GM23338 (cell line): Measurements from ENCODE around the gene PGPEP1. TPM values are rescaled to one million over a fixed set of nuclear protein-coding genes. Genes with fewer than 3 reads are reported as not detected.

ENCODE experiments used
- ATAC-seq: fragments of 200-7000 bp; cut with Tn5 transposase; 3 replicates; pipeline ENCODE4 v1.9.1; 2020
- DNase-seq: peaks from one replicate; pipeline ENCODE4 v3.0.0-alpha.2; 2015; ENCODE audit warnings: low spot score
- H2AFZ ChIP-seq: fragments of 200-600 bp; sonication (generic); 2 replicates; pipeline ENCODE4 v1.8.0; 2016; ENCODE audit warnings: antibody characterized with exemption, mild to moderate bottlenecking, moderate library complexity
- H3F3A ChIP-seq: fragments of 200-600 bp; sonication (generic); replicated peaks from 2 replicates; pipeline ENCODE4 v1.8.0; 2017; ENCODE audit warnings: antibody characterized with exemption, mixed run types, low read depth
- H3K27ac ChIP-seq: fragments of 200-600 bp; sonication (generic); 2 replicates; pipeline ENCODE4 v1.6.1; 2016; ENCODE audit warnings: low read depth
- H3K27me3 ChIP-seq: fragments of 200-600 bp; sonication (generic); 2 replicates; pipeline ENCODE4 v1.8.0; 2016; ENCODE audit warnings: mild to moderate bottlenecking, mixed run types, moderate library complexity; ENCODE audit not compliant: insufficient read depth
- H3K36me3 ChIP-seq: fragments of 200-600 bp; sonication (generic); 2 replicates; pipeline ENCODE4 v1.8.0; 2016; ENCODE audit warnings: mild to moderate bottlenecking; ENCODE audit not compliant: insufficient read depth
- H3K4me1 ChIP-seq: fragments of 200-600 bp; sonication (generic); 2 replicates; pipeline ENCODE4 v1.8.0; 2016; ENCODE audit warnings: mild to moderate bottlenecking, moderate library complexity; ENCODE audit not compliant: insufficient read depth
- H3K4me2 ChIP-seq: fragments of 200-600 bp; sonication (generic); 2 replicates; pipeline ENCODE4 v1.7.1; 2017; ENCODE audit warnings: mixed run types
- H3K4me3 ChIP-seq: fragments of 200-600 bp; sonication (generic); 2 replicates; pipeline ENCODE4 v1.6.1; 2016; ENCODE audit warnings: mixed run types
- H3K79me2 ChIP-seq: fragments of 200-600 bp; sonication (generic); replicated peaks from 2 replicates; pipeline ENCODE4 v1.8.0; 2017; ENCODE audit warnings: mild to moderate bottlenecking; ENCODE audit not compliant: insufficient read depth
- H3K9me2 ChIP-seq: fragments of 200-600 bp; sonication (generic); 2 replicates; pipeline ENCODE4 v1.8.0; 2017; ENCODE audit not compliant: insufficient read depth
- H4K20me1 ChIP-seq: fragments of 200-600 bp; sonication (generic); replicated peaks from 2 replicates; pipeline ENCODE4 v1.8.0; 2017; ENCODE audit warnings: mild to moderate bottlenecking; ENCODE audit not compliant: insufficient read depth
- H3K27ac Mint-ChIP-seq: 2 replicates; pipeline ENCODE4 v1.8.0; 2020; ENCODE audit warnings: inconsistent platforms, mild to moderate bottlenecking, moderate library complexity, mixed read lengths
- H3K27me3 Mint-ChIP-seq: 3 replicates; pipeline ENCODE4 v1.8.0; 2022; ENCODE audit warnings: low read depth, mild to moderate bottlenecking, moderate library complexity, mixed read lengths, inconsistent platforms; ENCODE audit not compliant: insufficient read depth, poor library complexity
- H3K36me3 Mint-ChIP-seq: 3 replicates; pipeline ENCODE4 v1.8.0; 2021; ENCODE audit warnings: low read depth, mild to moderate bottlenecking, inconsistent platforms, moderate library complexity, mixed read lengths
- H3K4me1 Mint-ChIP-seq: 3 replicates; pipeline ENCODE4 v1.8.0; 2020; ENCODE audit warnings: mild to moderate bottlenecking, inconsistent platforms, mixed read lengths
- H3K4me3 Mint-ChIP-seq: 3 replicates; pipeline ENCODE4 v1.8.0; 2021; ENCODE audit warnings: moderate library complexity, mild to moderate bottlenecking, inconsistent platforms, mixed read lengths
- H3K9me3 Mint-ChIP-seq: 3 replicates; pipeline ENCODE4 v1.8.0; 2020; ENCODE audit warnings: moderate library complexity, mild to moderate bottlenecking, inconsistent platforms, mixed read lengths
- CREB1 ChIP-seq: fragments of 250-450 bp; sonication (Bioruptor Pico); IDR thresholded peaks from 2 replicates; pipeline ENCODE4 v1.5.0; 2020; ENCODE audit warnings: low read depth, mild to moderate bottlenecking, moderate library complexity
- EZH2 ChIP-seq: fragments of 200-600 bp; sonication (generic); IDR thresholded peaks from one replicate; pipeline ENCODE4 v1.8.0; 2017; ENCODE audit warnings: antibody characterized with exemption, mild to moderate bottlenecking, low read depth; ENCODE audit not compliant: unreplicated experiment
- EZH2phosphoT487 ChIP-seq: fragments of 200-600 bp; sonication (generic); IDR thresholded peaks from one replicate; pipeline ENCODE4 v1.8.1; 2018; ENCODE audit warnings: antibody characterized with exemption; ENCODE audit not compliant: unreplicated experiment
- JUNB ChIP-seq: IDR thresholded peaks from one replicate; pipeline ENCODE4 v1.6.1; 2016; ENCODE audit warnings: antibody characterized with exemption; ENCODE audit not compliant: unreplicated experiment
- NANOG ChIP-seq: IDR thresholded peaks from 2 replicates; pipeline ENCODE4 v1.6.1; 2016; ENCODE audit warnings: antibody characterized with exemption, borderline replicate concordance
- POLR2AphosphoS5 ChIP-seq: IDR thresholded peaks from 2 replicates; pipeline ENCODE4 v1.6.1; 2016; ENCODE audit warnings: antibody characterized with exemption, low read depth
- STAT1 ChIP-seq: IDR thresholded peaks from one replicate; pipeline ENCODE4 v1.6.1; 2016; ENCODE audit warnings: antibody characterized with exemption; ENCODE audit not compliant: unreplicated experiment
- ZNF114 ChIP-seq: fragments of 250-450 bp; sonication (Bioruptor Pico); IDR thresholded peaks from 2 replicates; pipeline ENCODE4 v1.5.0; 2020; ENCODE audit warnings: mild to moderate bottlenecking, moderate library complexity
- ZNF331 ChIP-seq: fragments of 250-450 bp; sonication (Bioruptor Pico); IDR thresholded peaks from 2 replicates; pipeline ENCODE4 v1.5.0; 2020; ENCODE audit warnings: low read depth, mild to moderate bottlenecking, moderate library complexity
- polyA plus RNA-seq: library from polyadenylated mRNA; unstranded; fragments of >200 nt; fragmentation: Nextera tagmentation; extraction: Ambion mirVana; gene quantifications from 2 replicates; pipeline ENCODE4 v1.2.1, GENCODE V29; 2016
- total RNA-seq: library from RNA; depleted of rRNA; stranded (reverse); fragments of >200 nt; shearing (Covaris generic); gene quantifications from 2 replicates; pipeline ENCODE4 v1.2.3, GENCODE V29; 2014
- TF ChIP-seq, protein P1 (sequence below): IDR thresholded peaks from 2 replicates; pipeline ENCODE4 v1.6.1; 2016; ENCODE audit warnings: antibody characterized with exemption
- TF ChIP-seq, protein P2 (sequence below), 2 experiments: fragments of 200-600 bp in 1 of 2; sonication (generic) in 1 of 2; conservative IDR thresholded peaks; 2 replicates each; pipeline versions ENCODE4 v1.5.1 to v1.6.1; 2016 to 2017; ENCODE audit warnings: antibody characterized with exemption in 2 of 2, low read depth in 2 of 2, mild to moderate bottlenecking in 2 of 2, moderate library complexity in 1 of 2
- TF ChIP-seq, protein P3 (sequence below): IDR thresholded peaks from one replicate; pipeline ENCODE4 v1.6.1; 2018; ENCODE audit warnings: antibody characterized with exemption; ENCODE audit not compliant: unreplicated experiment

PGPEP1 gene
- total and polyA plus RNA-seq, 2 experiments from 2014 or later = 15.5 to 18.9 TPM

DNA sequence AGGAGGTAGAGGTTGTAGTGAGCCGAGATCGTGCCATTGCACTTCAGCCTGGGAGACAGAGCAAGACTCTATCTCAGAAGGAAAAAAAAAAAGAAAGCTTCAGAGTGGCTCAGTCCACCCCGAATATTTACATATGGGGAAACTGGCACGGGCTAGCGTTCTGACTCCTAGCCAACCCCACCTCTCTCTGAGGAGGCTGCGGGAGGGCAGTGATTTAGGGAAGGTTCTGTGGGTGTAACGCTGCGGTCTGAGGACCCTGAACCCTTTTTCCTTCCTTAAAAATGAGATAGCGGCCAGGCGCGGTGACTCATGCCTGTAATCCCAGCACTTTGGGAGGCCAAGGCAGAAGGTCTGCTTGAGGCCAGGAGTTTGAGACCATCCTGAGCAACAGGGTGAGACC is 52.0 kb downstream of the PGPEP1 start:
- Histone ChIP-seq H3K9me2 (no peaks in the 10 kb centered on the region), H2AFZ (no peak overlapping the region), H4K20me1 (no peaks in the 10 kb centered on the region), H3K4me1 (peaks cover 2% of the 10 kb centered on the region; the same call in 1 of the 2 replicates), H3K4me2 (no peak overlapping the region), H3K27me3 (peaks cover 16% of the 10 kb centered on the region), H3F3A (peaks cover 13% of the 10 kb centered on the region; the same call in 1 of the 2 replicates), H3K79me2 (no peaks in the 10 kb centered on the region), H3K36me3 (no peaks in the 10 kb centered on the region), H3K27ac (no peak overlapping the region), H3K4me3 (no peak overlapping the region)
- ATAC-seq (no peak), DNase-seq (no peak)
- H3K27ac Mint-ChIP-seq = no peak overlapping the region
- no peak overlapping the region for H3K4me3 Mint-ChIP-seq
- no peaks in the 10 kb centered on the region for H3K9me3 Mint-ChIP-seq
- H3K4me1 Mint-ChIP-seq = no peaks in the 10 kb centered on the region
- peaks cover 11% of the 10 kb centered on the region for H3K36me3 Mint-ChIP-seq
- H3K27me3 Mint-ChIP-seq = peaks cover 27% of the 10 kb centered on the region
- TF ChIP-seq, protein P1, sequence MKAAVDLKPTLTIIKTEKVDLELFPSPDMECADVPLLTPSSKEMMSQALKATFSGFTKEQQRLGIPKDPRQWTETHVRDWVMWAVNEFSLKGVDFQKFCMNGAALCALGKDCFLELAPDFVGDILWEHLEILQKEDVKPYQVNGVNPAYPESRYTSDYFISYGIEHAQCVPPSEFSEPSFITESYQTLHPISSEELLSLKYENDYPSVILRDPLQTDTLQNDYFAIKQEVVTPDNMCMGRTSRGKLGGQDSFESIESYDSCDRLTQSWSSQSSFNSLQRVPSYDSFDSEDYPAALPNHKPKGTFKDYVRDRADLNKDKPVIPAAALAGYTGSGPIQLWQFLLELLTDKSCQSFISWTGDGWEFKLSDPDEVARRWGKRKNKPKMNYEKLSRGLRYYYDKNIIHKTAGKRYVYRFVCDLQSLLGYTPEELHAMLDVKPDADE = no peak
- TF ChIP-seq EZH2phosphoT487 = no peak
- no peak for TF ChIP-seq CREB1 (CRISPR knock-in tag)
- no peak for TF ChIP-seq NANOG
- TF ChIP-seq, protein P2, sequence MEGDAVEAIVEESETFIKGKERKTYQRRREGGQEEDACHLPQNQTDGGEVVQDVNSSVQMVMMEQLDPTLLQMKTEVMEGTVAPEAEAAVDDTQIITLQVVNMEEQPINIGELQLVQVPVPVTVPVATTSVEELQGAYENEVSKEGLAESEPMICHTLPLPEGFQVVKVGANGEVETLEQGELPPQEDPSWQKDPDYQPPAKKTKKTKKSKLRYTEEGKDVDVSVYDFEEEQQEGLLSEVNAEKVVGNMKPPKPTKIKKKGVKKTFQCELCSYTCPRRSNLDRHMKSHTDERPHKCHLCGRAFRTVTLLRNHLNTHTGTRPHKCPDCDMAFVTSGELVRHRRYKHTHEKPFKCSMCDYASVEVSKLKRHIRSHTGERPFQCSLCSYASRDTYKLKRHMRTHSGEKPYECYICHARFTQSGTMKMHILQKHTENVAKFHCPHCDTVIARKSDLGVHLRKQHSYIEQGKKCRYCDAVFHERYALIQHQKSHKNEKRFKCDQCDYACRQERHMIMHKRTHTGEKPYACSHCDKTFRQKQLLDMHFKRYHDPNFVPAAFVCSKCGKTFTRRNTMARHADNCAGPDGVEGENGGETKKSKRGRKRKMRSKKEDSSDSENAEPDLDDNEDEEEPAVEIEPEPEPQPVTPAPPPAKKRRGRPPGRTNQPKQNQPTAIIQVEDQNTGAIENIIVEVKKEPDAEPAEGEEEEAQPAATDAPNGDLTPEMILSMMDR (conservative IDR thresholded peaks at IDR 0.05; ENCODE audit: low read depth in 2 of 2) = no peak
- no peak for TF ChIP-seq STAT1
- TF ChIP-seq ZNF114 = no peak

DNA sequence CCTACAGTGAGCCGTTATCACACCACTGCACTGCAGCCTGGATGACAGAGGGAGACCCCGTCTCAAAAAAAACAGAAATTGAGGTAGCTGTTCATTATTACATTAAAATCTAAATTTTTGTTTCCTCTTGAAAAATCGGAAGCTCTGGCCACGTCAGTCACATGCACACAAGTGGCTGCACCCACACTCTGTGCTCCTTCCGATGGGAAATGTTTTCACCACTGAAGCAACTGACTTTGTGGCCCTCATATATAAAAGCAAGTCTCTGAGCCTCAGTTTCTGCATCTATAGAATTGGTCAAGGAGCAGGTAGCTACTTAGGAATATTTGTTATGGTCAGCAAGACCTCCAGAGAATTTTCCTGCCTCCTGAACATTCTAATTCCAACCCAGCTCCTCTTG is 52.5 kb downstream of the PGPEP1 start:
- Mint-ChIP-seq H3K4me1 (peaks cover 3% of the 10 kb centered on the region; the same call in 1 of the 3 replicates), H3K27ac (no peak overlapping the region), H3K27me3 (peaks cover 25% of the 10 kb centered on the region), H3K9me3 (no peaks in the 10 kb centered on the region), H3K36me3 (peaks cover 11% of the 10 kb centered on the region), H3K4me3 (no peak overlapping the region)
- Histone ChIP-seq H4K20me1 (no peaks in the 10 kb centered on the region), H3K4me3 (no peak overlapping the region), H3K36me3 (no peaks in the 10 kb centered on the region), H2AFZ (no peak overlapping the region), H3K4me2 (no peak overlapping the region), H3K79me2 (no peaks in the 10 kb centered on the region), H3K4me1 (peaks cover 2% of the 10 kb centered on the region; the same call in 1 of the 2 replicates), H3K27me3 (peaks cover 13% of the 10 kb centered on the region), H3K27ac (no peak overlapping the region), H3K9me2 (no peaks in the 10 kb centered on the region), H3F3A (0 out of 2 replicates have a peak, but pooled peaks cover 12% of the 10 kb centered on the region)
- no peak for ATAC-seq
- DNase-seq = no peak
- TF ChIP-seq CREB1 (CRISPR knock-in tag) = no peak
- TF ChIP-seq, protein P3, sequence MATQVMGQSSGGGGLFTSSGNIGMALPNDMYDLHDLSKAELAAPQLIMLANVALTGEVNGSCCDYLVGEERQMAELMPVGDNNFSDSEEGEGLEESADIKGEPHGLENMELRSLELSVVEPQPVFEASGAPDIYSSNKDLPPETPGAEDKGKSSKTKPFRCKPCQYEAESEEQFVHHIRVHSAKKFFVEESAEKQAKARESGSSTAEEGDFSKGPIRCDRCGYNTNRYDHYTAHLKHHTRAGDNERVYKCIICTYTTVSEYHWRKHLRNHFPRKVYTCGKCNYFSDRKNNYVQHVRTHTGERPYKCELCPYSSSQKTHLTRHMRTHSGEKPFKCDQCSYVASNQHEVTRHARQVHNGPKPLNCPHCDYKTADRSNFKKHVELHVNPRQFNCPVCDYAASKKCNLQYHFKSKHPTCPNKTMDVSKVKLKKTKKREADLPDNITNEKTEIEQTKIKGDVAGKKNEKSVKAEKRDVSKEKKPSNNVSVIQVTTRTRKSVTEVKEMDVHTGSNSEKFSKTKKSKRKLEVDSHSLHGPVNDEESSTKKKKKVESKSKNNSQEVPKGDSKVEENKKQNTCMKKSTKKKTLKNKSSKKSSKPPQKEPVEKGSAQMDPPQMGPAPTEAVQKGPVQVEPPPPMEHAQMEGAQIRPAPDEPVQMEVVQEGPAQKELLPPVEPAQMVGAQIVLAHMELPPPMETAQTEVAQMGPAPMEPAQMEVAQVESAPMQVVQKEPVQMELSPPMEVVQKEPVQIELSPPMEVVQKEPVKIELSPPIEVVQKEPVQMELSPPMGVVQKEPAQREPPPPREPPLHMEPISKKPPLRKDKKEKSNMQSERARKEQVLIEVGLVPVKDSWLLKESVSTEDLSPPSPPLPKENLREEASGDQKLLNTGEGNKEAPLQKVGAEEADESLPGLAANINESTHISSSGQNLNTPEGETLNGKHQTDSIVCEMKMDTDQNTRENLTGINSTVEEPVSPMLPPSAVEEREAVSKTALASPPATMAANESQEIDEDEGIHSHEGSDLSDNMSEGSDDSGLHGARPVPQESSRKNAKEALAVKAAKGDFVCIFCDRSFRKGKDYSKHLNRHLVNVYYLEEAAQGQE = no peak
- no peak for TF ChIP-seq JUNB
- TF ChIP-seq POLR2AphosphoS5 = no peak
- TF ChIP-seq, protein P2 (conservative IDR thresholded peaks at IDR 0.05; ENCODE audit: low read depth in 2 of 2) = no peak
- no peak for TF ChIP-seq ZNF114
- no peak for TF ChIP-seq EZH2phosphoT487
- TF ChIP-seq STAT1 = no peak
- no peak for TF ChIP-seq ZNF331 (CRISPR knock-in tag)
- no peak for TF ChIP-seq EZH2
- TF ChIP-seq, protein P1 = no peak
- no peak for TF ChIP-seq NANOG
